HG03196 (cell line): Measurements from ENCODE around the gene ZNF74.
"Not testable (repeated sequence)": the region's sequence is repeated elsewhere in the genome, so short reads cannot be mapped to it uniquely, and the experiment has no call there.

Experiments used
- ATAC-seq: cut with Tn5 transposase; IDR thresholded peaks from one replicate; pipeline ENCODE4 v1.9.1; 2021; ENCODE audit not compliant: unreplicated experiment

The ZNF74 gene

DNA sequence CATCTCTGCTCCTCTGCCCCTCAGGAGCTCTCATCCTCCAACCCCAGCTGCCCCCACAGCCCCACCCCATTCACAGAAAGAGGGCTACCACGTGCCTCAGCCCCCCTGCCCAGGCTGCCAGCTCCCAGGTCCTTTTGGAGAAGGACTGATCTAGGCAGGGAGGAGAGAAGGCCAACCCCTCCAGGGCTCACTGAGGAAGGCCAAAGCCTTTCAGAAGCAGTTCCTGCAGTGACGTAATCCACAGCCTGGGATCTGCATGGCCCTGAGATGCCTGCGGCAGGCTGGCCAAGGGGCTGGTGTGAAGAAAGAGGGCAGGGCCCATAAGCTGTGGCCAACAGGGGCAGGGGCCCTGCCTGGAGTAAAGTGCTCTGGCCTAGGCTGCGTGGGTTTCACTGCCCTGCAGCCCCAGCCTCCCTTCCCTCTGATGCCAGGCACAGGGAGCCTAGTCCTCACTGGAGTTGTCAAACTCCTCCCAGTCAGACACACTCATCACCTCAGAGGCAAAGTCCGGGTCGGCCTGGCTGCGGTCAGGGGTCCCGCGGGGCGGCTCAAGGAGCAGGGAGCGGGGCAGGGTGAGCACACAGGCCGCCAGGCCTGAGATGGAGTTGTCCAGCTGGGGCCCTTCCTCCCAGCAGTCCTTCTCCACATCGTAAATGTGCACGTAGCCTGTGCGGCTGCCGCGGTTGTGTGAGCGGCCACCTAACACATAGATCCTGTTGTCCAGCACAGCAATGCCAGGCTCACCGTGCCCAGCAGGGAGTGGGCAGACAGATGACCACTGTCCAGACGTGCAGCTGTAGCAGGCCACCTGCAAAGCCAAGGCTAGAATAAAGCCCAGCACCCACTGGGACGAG lies 47.9 kb downstream of the ZNF74 start:
- no peak for ATAC-seq

DNA sequence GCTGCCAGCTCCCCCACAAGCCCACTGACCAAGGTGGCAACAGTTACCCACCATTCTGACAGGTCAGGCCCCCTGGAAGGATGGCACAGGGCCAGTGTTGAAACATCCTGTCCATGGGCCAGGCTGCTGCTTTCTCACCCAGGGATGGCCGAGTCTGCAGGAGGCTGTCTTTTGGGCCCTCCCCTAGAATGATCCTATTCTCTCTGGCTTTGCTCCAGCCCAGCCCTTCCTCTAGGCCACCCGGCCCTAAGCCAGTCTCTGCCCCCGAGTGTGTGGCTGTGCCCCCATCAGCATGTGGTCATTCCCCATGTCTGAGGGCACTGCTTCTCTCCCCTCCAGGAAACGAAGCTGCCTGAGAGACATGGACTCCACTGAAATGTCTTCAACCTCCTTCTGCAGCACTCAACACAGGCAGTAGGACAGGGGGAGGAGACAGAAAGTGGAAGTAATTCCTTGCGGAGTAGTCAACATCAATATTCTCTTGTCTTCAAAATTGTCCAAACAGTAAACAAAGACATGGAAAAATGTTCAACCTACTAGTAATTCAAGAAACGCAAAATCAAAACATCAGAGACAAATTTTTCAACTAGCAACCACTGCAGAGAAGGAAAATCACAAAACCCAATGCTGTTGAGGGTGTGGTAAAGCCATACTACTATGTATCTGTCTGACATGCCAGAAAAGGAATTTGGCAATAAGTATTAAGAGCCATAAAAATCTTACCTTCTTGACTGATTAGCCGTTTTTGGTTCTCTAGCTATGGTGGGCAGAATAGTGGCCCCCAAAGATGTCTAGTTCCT lies 48.7 kb downstream of the ZNF74 start:
- ATAC-seq, result no peak

DNA sequence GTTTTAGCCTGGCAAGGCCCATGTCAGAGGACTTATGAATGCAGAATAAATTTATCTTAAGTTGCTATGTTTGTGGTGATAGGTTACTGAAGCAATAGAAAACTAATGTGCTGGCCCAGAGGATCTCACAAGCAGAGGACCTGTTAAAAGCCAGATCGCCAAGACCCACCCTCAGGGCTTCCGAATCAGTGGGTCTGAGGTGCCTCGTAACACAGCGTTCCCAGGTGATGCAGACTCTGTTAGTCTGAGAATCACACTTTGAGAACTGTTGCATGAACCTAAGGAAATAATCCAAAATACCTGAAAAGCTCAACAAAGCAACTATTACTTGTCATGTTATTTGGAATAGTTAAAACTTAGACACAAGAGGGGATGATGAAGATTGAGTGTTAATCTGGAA lies 50.4 kb downstream of the ZNF74 start:
- no peak for ATAC-seq

- no peak for ATAC-seq
These were observed 52.5 kb downstream of the ZNF74 start for GRCh38 chr22:20446383-20446970.

DNA sequence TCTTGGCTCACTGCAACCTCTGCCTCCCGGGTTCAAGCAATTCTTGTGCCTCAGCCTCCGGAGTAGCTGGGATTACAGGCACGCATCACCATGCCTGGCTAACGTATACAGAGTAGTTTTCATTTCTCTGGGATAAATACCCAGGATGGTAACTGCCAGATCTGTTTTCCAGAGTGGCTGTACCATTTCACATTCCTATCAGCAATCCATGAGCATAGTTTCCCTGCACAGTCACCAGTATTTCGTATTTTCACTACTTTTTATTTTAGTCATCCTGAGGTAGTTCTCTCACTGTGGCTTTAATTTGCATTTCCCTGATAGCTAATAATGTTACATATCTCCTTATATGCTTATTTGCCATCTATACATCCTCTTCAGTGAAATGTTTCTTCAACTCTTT lies 54.7 kb downstream of the ZNF74 start:
- ATAC-seq, result no peak

DNA sequence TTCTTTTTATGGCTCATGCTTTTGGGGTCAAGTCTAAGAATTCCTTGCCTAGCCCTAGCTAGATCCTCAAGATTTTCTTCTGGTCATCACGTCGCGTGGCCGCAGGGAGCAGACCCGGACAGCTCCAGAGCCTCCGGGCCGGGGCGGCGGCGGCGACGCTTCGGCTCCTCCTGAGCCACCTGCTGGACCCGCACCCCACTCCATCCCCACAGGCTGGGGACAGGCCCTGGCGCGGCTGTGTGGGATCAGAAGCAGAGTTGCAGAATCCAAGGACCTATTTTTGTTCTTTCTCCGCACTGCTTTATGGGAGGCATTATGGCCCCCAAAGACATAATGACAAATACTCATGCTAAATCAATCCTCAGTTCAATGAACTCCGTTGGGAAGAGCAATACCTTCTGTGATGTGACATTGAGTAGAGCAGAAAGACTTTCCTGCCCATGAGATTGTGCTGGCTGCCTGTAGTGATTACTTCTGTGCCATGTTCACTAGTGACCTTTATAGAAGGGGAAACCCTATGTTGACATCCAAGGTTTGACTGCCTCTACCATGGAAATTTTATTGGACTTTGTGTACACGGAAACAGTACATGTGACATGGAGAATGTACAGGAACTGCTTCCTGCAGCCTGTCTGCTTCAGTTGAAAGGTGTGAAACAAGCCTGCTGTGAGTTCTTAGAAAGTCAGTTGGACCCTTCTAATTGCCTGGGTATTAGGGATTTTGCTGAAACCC lies 56.0 kb downstream of the ZNF74 start:
- ATAC-seq, result no peak

DNA sequence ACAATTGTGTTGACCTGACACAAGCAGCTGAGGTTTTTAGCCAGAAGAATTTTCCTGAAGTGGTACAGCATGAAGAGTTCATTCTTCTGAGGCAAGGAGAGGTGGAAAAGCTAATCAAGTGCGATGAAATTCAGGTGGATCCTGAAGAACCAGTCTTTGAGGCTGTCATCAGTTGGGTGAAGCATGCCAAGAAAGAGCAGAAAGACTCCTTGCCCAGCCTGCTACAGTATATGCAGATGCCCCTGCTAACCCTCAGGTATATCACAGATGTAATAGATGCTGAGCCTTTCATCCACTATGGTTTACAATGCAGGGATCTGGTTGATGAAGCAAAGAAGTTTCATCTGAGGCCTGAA lies 56.6 kb downstream of the ZNF74 start:
- no peak for ATAC-seq

GRCh38 chr22:20451129-20451778 lies 57.3 kb downstream of the ZNF74 start:
- ATAC-seq, result not testable (repeated sequence)

GRCh38 chr22:20451920-20452319 lies 58.0 kb downstream of the ZNF74 start:
- ATAC-seq, result no peak

DNA sequence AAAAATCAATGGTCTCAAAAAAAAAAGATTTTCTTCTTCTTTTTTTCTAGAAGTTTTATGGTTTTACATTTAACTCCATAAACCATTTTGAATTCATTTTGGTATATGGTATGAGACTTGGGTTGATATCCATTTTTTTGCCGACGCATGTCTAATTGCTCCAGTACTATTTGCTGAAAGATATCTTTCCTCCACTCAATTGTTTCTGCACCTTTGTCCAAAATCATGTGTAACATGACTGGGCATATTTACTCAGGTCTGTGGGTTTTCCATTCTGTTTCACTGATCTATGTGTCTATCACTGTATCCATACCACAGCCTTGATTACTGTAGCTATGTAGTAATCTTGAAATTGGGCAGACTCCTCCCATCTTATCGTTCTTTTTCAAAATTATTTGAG lies 59.3 kb downstream of the ZNF74 start:
- no peak for ATAC-seq

DNA sequence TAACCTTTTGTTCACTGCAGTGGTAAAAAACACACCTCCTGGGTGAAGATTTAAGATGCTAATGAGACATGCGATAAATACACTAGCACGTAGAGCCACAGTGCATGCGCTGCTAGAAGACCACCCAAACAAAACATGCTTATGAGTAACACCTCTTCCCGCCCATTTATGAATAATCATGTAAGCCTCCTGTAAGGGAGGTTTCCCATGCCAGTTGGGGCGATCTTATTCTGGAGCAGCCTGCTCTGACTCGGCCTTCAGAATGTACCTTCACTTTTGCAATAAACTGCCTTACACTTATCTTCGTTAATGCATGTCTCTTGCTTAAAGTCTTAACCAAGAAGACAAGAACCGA lies 61.7 kb downstream of the ZNF74 start:
- no peak for ATAC-seq

GRCh38 chr22:20456064-20456721 lies 62.2 kb downstream of the ZNF74 start:
- no peak for ATAC-seq

DNA sequence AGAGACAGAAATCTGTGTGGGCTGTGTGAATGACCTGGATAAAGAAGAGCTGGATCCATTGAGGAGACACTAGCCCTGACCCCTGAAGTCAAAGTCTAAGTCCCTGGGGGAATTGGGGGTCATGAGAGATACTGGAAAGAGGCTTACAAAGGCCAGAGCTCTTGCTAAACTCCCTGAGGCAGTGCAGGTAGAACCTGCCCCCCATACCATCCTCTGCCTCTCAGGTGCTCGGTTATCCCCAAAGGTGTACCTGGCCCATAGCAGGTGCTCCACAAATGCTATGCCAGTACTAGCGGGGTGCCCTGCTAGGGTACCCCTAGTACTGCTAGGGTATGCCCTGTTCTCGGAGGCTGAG lies 62.7 kb downstream of the ZNF74 start:
- ATAC-seq, result no peak

DNA sequence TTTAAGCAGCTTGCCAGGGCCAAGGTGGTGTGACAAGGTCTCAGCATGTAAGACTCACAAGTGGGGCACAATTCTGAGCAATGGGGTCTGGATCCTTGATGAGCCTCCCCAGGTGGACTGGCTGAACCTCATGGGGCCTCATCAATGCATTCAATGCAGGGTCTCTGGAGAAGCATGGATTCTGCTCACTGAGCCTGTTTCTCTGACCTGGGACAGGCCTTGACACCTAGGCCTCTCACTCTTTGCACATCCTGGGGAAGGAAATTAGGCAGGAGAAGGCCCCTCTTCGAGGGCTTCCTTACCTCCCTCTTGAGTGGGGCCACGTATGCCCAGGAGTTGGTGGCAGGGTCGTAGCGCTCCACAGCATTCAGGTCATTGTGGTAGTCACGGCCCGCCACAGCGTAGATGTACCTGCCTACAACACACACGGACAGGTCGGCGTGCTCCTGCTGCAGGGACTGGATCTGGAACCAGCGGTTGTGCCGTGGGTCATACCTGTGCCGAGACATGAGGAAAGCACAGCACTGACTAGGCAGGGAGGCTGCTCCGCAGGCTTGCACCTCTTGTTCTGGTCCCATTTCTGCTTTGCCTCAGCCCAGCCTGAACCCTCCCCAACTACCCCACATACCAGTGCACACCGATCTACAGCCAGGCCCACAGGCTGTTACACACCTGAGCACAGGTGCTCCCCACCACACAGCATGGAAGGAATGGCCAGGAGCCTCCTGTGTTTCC lies 63.7 kb downstream of the ZNF74 start:
- ATAC-seq, result no peak
